Measurements from ENCODE around the gene MARCHF9.
A peak's percentile ranks its signal among the peaks of the same experiment; 100 is the strongest.

The MARCHF9 gene

DNA sequence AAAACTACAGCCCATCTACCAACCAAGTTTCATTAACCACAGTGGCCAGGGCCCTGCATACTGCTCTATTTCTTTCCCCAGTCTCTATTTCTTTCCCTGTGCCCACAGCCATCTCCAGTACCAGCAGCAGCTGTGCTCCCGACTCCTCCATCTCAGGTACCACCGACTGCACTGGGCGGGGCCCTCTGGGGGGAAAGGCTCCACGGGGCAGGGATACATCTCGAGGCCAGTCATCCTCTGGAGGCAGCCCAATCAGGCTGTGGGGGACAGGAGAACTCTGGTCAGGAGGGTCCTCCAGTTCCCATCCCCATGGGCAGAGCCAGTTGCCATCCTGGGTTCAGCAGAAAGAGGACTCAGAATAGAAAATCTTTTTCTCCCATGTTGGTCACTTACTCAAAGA lies 5.8 kb upstream of the MARCHF9 start:
- TF ChIP-seq, protein P1, sequence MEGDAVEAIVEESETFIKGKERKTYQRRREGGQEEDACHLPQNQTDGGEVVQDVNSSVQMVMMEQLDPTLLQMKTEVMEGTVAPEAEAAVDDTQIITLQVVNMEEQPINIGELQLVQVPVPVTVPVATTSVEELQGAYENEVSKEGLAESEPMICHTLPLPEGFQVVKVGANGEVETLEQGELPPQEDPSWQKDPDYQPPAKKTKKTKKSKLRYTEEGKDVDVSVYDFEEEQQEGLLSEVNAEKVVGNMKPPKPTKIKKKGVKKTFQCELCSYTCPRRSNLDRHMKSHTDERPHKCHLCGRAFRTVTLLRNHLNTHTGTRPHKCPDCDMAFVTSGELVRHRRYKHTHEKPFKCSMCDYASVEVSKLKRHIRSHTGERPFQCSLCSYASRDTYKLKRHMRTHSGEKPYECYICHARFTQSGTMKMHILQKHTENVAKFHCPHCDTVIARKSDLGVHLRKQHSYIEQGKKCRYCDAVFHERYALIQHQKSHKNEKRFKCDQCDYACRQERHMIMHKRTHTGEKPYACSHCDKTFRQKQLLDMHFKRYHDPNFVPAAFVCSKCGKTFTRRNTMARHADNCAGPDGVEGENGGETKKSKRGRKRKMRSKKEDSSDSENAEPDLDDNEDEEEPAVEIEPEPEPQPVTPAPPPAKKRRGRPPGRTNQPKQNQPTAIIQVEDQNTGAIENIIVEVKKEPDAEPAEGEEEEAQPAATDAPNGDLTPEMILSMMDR (IDR thresholded peaks at IDR 0.05; ENCODE audit: extremely low read depth, missing control alignments) = no peak
- DNase-seq (ENCODE audit: low spot score) = no peak

DNA sequence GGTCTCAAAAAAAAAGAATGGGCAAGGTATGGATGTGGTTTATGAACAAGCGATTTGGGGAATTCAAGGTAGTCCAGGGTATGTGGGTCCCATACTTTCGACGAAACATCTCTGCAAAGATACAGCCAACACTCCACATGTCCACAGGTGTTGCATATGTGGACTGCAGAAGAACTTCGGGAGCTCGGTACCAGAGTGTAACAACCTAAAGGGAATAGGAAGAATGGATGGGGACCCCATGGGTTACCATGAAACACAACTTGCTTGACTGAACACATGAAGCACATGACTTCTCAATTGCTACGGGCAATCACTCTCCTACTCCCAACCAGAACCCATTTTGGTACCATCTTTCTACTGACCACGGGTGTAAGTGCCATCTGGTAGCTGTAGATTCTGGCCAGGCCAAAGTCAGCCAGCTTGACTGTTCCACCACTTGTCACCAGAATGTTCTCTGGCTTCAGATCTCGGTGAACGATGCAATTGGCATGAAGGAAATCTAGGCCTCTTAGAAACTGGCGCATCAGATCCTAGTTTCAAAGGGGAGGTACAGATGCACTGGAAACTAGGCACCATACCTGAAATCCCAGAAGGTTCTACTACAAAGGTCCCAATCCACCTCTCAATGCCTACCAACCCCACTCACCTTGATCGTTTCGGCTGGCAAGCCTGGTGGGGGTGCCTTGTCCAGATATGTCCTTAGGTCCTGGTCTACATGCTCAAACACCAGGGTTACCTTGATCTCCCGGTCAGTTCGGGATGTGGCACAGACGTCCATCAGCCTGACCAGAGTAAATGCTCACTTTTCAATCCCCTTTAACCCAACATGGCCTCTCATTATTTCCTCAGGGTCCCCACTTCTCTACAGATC lies 4.1 kb upstream of the MARCHF9 start:
- no peak for DNase-seq (ENCODE audit: low spot score)
- TF ChIP-seq, protein P1 (IDR thresholded peaks at IDR 0.05; ENCODE audit: extremely low read depth, missing control alignments) = no peak

GRCh38 chr12:57751432-57751787 lies 3.5 kb upstream of the MARCHF9 start:
- DNase-seq (ENCODE audit: low spot score) = no peak
- TF ChIP-seq, protein P1 (IDR thresholded peaks at IDR 0.05; ENCODE audit: extremely low read depth, missing control alignments) = no peak

GRCh38 chr12:57751788-57752667 lies 2.9 kb upstream of the MARCHF9 start, which contains the start of gene CDK4:
Gene CDK4, minus strand, starts transcription at chr12:57752310. Its CDS starts 593 bp downstream, at chr12:57751717.
- TF ChIP-seq, protein P1 (IDR thresholded peaks at IDR 0.05; ENCODE audit: extremely low read depth, missing control alignments) = no peak
- DNase-seq (ENCODE audit: low spot score) = peak; percentile 96

GRCh38 chr12:57752668-57753000 lies 2.3 kb upstream of the MARCHF9 start:
- no peak for DNase-seq (ENCODE audit: low spot score)
- TF ChIP-seq, protein P1 (IDR thresholded peaks at IDR 0.05; ENCODE audit: extremely low read depth, missing control alignments) = no peak

GRCh38 chr12:57753756-57754337 lies 1.1 kb upstream of the MARCHF9 start:
- TF ChIP-seq, protein P1 (IDR thresholded peaks at IDR 0.05; ENCODE audit: extremely low read depth, missing control alignments) = no peak
- no peak for DNase-seq (ENCODE audit: low spot score)

DNA sequence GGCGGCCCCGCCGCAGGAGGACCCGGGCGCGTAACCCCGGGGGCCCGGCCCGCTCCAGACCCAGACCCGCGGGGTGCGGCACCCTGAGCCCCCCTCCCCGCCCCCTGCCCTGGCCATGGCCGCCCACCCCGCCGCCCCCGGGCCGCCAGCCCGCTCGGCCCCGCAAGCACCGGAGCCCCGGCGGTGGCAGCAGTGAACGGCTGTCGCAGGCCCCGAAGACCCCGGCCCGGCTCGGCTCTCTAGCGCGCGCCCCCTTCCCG lies 221 bp downstream of the MARCHF9 start:
- TF ChIP-seq, protein P1 (IDR thresholded peaks at IDR 0.05; ENCODE audit: extremely low read depth, missing control alignments) = no peak

More for the DNA sequence above, 221 bp downstream of the MARCHF9 start:
- no peak for DNase-seq (ENCODE audit: low spot score)

All from GM20000 (cell line).